Panc1 (cell line): ENCODE data around the gene FREM3. TPM values are rescaled to one million over a fixed set of nuclear protein-coding genes. Genes with fewer than 3 reads are reported as not detected.

Source experiments
- ATAC-seq: fragments of 200-7000 bp; cut with Tn5 transposase; 2 replicates; pipeline ENCODE4 v1.9.1; 2020; ENCODE audit warnings: mild to moderate bottlenecking, moderate library complexity
- BruUV-seq: library from RNA; stranded (reverse); fragments of 400-500 nt; replicated peaks from 2 replicates; lab custom pipeline; 2021; lab: Mats Ljungman, UMichigan
- CTCF ChIA-PET: fragments of 300-600 bp; sonication (Branson Sonifier 250); formaldehyde crosslinking; loops from one replicate; lab custom pipeline; 2022; ENCODE audit warnings: antibody characterized with exemption; lab: Charles Lee
- POLR2A ChIA-PET: fragments of 300-600 bp; sonication (Branson Sonifier 250); formaldehyde crosslinking; loops from one replicate; lab custom pipeline; 2022; ENCODE audit warnings: antibody characterized with exemption; lab: Charles Lee
- DNase-seq: peaks from one replicate; pipeline ENCODE4 v3.0.0-alpha.2; 2010; ENCODE audit warnings: low read depth, low spot score
- H3K27ac ChIP-seq: 2 replicates; pipeline ENCODE4 v1.5.1; 2011; ENCODE audit warnings: mild to moderate bottlenecking, low read length, inconsistent platforms
- H3K27me3 ChIP-seq: fragments of 200-500 bp; sonication (Bioruptor generic); 2 replicates; pipeline ENCODE4 v1.6.0; 2014; ENCODE audit warnings: low read length, inconsistent platforms; ENCODE audit not compliant: control insufficient read depth, insufficient read depth
- H3K36me3 ChIP-seq: fragments of 200-500 bp; sonication (Bioruptor generic); 2 replicates; pipeline ENCODE4 v1.5.1; 2014; ENCODE audit warnings: inconsistent platforms, mild to moderate bottlenecking, low read length, moderate library complexity; ENCODE audit not compliant: control insufficient read depth, insufficient read depth
- H3K4me1 ChIP-seq: 2 replicates; pipeline ENCODE4 v1.5.1; 2011; ENCODE audit warnings: inconsistent platforms, mild to moderate bottlenecking, low read length, moderate library complexity; ENCODE audit not compliant: control insufficient read depth, insufficient read depth
- H3K4me3 ChIP-seq, 2 experiments: 2 replicates each; pipeline ENCODE4 v1.5.1; 2011 to 2012; ENCODE audit warnings: low read depth in 2 of 2, low read length in 2 of 2, mild to moderate bottlenecking in 2 of 2, inconsistent platforms in 1 of 2, moderate library complexity in 1 of 2
- H3K9me3 ChIP-seq: fragments of 200-500 bp; sonication (Bioruptor generic); 2 replicates; pipeline ENCODE4 v1.5.1; 2014; ENCODE audit warnings: low read depth, mild to moderate bottlenecking, inconsistent platforms, low read length, moderate library complexity; ENCODE audit not compliant: control insufficient read depth, insufficient read depth
- CTCF ChIP-seq: fragments of 450-650 bp; IDR thresholded peaks from 2 replicates; pipeline ENCODE4 v1.5.1; 2017; ENCODE audit warnings: mild to moderate bottlenecking
- POLR2AphosphoS5 ChIP-seq: IDR thresholded peaks from 2 replicates; pipeline ENCODE4 v1.6.1; 2012; ENCODE audit warnings: mild to moderate bottlenecking, low read depth, low read length, moderate library complexity
- REST ChIP-seq, 2 experiments: IDR thresholded peaks; 2 replicates each; pipeline ENCODE4 v1.6.1; 2011 to 2012; ENCODE audit warnings: low read depth in 2 of 2, control low read depth in 1 of 2, low read length in 1 of 2, mild to moderate bottlenecking in 1 of 2, moderate library complexity in 1 of 2; ENCODE audit not compliant: insufficient read depth in 1 of 2
- SIN3A ChIP-seq: IDR thresholded peaks from 2 replicates; pipeline ENCODE4 v1.6.1; 2012; ENCODE audit warnings: low read depth, mild to moderate bottlenecking, low read length, moderate library complexity, borderline replicate concordance; ENCODE audit not compliant: insufficient read depth
- TCF7L2 ChIP-seq: IDR thresholded peaks from 2 replicates; pipeline ENCODE4 v1.6.1; 2011; ENCODE audit warnings: mild to moderate bottlenecking, low read depth, low read length, inconsistent platforms
- in situ Hi-C: cut with HindIII; loops from 2 replicates; pipeline ENCODE4 v1.10.0; 2016; ENCODE audit warnings: low sequenced_read_pairs, low pct_unique_long_range_greater_than_20kb
- intact Hi-C: fragments of 100-400 bp; cut with micrococcal nuclease; formaldehyde crosslinking; loops from one replicate; pipeline ENCODE4 v1.10.0; 2022; ENCODE audit not compliant: unreplicated experiment
- total RNA-seq: library from RNA; stranded (reverse); gene quantifications from one replicate; pipeline ENCODE4 v1.2.1, GENCODE V29; 2021; ENCODE audit not compliant: unreplicated experiment

Gene FREM3
- total RNA-seq, 1 experiment from 2014 or later = not detected

DNA sequence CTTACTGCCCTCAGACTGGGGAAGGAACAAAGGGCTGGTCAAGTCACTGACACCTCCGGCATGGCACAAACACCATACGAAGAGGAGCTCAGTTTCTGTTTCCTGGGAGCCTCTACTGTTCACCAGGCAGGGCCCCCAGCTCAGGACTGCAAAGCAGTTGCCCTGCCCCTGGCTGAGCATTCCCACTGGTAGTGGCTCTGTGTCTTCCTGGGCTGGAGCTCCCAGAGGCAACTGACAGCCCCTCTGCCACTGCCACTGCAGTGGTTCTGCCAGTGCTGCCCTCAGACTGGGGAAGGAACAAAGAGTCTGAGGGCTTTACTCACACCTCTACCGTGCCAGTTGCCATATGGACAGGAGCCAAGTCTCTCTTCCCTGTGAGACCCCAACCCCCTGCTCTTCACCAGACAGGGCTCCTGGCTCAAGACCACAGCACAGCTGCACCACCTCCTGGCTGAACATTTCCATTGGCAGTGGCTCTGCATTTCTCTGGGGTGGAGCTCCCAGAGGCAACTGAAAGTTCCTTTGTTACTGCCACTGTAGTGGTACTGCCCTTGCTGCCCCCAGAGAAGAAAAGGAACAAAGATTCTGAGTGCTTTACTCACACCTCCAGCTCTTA, 119.0 kb downstream of the FREM3 start:
- Histone ChIP-seq H3K27me3 (no peaks in the 10 kb centered on the region), H3K9me3 (no peaks in the 10 kb centered on the region), H3K27ac (no peak overlapping the region), H3K36me3 (no peaks in the 10 kb centered on the region), H3K4me3 (no peak overlapping the region), H3K4me1 (no peaks in the 10 kb centered on the region)
- ATAC-seq (no peak), DNase-seq (no peak)
- no TSS peak for BruUV-seq
- ChIA-PET CTCF (no interaction called here), POLR2A (no interaction called here)
- no peak for TF ChIP-seq POLR2AphosphoS5
- TF ChIP-seq REST (IDR thresholded peaks at IDR 0.05; ENCODE audit: insufficient read depth in 1 of 2, low read depth in 2 of 2, low read length in 1 of 2) = no peak
- no peak for TF ChIP-seq CTCF
- no peak for TF ChIP-seq TCF7L2
- no peak for TF ChIP-seq SIN3A
- in situ Hi-C loops (no loop called here), intact Hi-C loops (no loop called here)

- in situ Hi-C loops (no loop called here), intact Hi-C loops (no loop called here)
- CTCF ChIA-PET = no interaction called here
- Histone ChIP-seq H3K9me3 (no peaks in the 10 kb centered on the region), H3K4me1 (no peaks in the 10 kb centered on the region), H3K36me3 (no peaks in the 10 kb centered on the region), H3K27me3 (no peaks in the 10 kb centered on the region), H3K27ac (no peak overlapping the region), H3K4me3 (no peak overlapping the region)
- no peak for ATAC-seq
- TF ChIP-seq REST (IDR thresholded peaks at IDR 0.05; ENCODE audit: insufficient read depth in 1 of 2, low read depth in 2 of 2, low read length in 1 of 2) = no peak
- no peak for TF ChIP-seq CTCF
- TF ChIP-seq TCF7L2 = no peak
- TF ChIP-seq POLR2AphosphoS5 = no peak
- TF ChIP-seq SIN3A = no peak
- BruUV-seq = no TSS peak
- DNase-seq = no peak
- POLR2A ChIA-PET = no interaction called here
Measured at GRCh38 chr4:143575331-143575730, 125.1 kb downstream of the FREM3 start.
